NCI-H446 treated with DMSO at 0.1 percent for 48 hours (cell line): ENCODE results near the gene LCAT.

Experiments used
- DNase-seq: peaks from one replicate; lab custom pipeline; 2025; lab: John Stamatoyannopoulos, UW

LCAT gene

GRCh38 chr16:67909056-67909742 is 34.7 kb downstream of the LCAT start:
- no peak for DNase-seq

GRCh38 chr16:67907397-67908180 is 36.3 kb downstream of the LCAT start:
- no peak for DNase-seq

GRCh38 chr16:67902831-67903230 is 41.1 kb downstream of the LCAT start:
- DNase-seq: no peak

- DNase-seq: no peak
Observed at GRCh38 chr16:67901734-67902133, 42.2 kb downstream of the LCAT start.

GRCh38 chr16:67897231-67897630 is 46.7 kb downstream of the LCAT start:
- DNase-seq: no peak

- no peak for DNase-seq
Observed at GRCh38 chr16:67893743-67894399, 50.0 kb downstream of the LCAT start.

GRCh38 chr16:67892899-67893742 is 50.8 kb downstream of the LCAT start, which contains the start of gene PSKH1:
Gene PSKH1 (plus strand): TSS chr16:67893254. CDS start chr16:67908750, 15,496 bp downstream.
- peak; percentile 87 for DNase-seq

GRCh38 chr16:67892375-67892774 is 51.5 kb downstream of the LCAT start:
- DNase-seq: no peak
